ENCODE measurements around the gene RPL19.

RPL19 gene

DNA sequence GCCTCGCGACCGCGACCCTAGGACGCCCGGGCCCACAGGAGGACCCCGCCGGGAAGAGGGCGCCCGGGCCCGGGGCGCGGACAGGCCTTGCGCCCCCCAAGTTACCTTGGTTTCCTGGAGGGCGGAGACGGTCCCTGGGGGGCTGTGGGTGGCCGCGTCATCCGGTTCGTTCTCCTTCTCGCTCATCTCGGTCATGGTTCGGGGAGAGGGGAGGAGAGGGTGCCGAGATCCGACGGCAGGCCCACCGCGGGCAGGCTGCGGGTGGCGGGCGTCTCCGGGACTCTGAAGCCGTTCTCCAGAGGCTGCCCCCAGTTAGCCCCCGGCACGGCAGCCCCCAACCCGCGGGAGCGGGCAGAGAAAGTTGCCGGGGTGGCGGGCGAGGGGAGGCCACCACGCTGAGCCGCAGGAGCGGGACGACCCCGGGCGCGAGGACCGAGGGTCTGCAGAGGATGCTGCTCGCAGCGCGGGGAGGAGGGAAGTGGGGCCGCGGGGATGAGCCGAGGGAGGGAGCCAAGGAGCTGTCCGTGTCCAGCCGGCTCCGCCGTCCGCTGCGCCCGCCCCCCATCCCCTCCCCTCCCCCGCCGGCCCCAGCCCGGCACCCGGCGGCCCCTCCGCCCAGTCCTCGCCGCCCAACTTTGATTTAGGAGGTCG is 25.4 kb downstream of the RPL19 start, which contains the start of gene STAC2:
TSS of gene STAC2 (minus strand) at position 638 of the 651 bp plus-strand sequence. CDS start at position 195, 443 bp downstream.
- peak in 1 of 3 experiments; percentile 41 for DNase-seq

DNA sequence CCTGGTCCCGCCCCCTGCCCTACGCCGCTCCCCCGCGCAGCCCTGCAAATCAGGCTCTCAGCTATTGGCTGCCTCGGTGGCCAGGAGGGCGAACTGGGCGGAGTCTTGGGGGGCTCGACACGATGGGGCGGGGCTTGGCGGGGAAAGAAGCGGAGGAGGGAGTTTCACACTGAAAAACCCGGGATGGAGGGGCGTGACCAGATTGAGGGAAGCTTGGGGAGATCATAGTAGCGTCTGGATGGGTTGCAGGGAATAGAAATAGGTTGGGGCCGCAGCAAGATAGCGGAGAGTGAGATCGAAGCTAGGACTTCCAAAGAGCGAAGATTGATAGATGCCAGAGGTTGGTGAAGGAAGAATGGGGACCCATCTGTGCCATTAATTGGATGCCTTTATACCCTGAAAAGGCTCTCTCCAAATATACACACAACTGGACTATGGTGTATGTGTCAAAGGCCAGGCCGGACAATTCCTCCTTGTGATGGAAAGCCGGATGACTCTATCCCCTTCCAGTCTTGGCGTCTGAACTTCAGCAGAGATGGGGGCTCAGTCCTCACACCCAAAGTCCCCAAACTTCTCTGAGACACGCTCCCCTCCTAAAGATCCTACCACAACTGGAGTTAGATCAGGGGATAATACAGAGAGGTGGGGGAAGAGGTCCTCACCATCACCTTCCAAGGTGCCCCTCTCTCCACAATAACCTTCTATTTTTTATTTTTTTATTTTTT is 26.0 kb downstream of the RPL19 start:
- peak; percentile 53 to 80 (median 64) for DNase-seq

GRCh38 chr17:39227364-39227919 is 27.4 kb downstream of the RPL19 start:
- DNase-seq: no peak

DNA sequence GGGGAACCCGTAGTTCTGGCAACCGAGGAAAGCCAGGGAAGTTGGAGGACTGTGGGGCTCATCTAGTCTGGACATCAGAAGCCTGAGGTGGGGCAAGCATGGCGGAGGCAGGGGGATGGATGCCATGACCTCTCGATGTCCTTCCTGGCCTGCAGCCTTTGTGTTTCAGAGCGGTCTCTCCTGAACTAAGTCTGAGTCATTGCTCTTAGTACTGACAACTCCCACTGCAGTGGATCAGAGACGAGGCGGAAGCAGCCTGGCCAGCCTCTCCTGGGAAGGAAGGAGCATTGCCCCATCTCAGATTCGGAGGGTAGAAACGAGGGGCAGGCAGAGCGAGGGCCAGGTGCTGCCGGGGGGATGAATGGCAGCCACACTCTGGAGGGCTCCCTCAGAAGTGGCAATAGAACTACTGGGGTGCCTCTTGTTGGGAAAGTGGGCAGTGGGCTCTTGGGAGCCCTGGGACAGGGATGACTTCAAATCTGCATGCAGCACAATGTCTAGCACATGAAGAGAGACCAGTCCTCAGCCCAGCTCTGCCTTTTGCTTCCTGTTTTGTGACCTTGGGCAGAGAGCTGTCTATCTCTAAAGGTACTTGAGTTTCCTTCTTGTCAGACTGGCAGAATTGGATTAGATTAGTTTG is 29.3 kb downstream of the RPL19 start:
- no peak for DNase-seq

DNA sequence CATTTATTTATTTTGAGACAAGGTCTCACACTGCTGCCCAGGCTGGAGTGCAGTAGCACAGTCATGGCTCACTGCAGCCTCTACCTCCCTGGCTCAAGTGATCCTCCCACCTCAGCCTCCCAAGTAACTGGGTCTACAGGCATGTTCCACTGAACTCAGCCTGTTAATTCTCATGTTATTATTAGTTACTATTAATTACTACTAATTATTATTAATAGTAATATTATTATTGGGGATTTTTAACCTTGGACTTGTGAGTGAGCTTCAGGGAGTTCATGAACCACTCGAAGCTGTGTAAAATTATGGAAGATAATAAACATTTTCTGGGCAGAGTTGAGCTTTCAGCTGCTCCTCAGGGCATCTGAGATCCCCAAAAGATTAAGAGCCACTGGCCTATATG is 30.3 kb downstream of the RPL19 start:
- DNase-seq: no peak

- DNase-seq: no peak
Observed at GRCh38 chr17:39231091-39231561, 31.0 kb downstream of the RPL19 start.

- peak in 2 of 3 experiments; percentile 44 to 54 for DNase-seq
Observed at GRCh38 chr17:39231591-39232551, 31.8 kb downstream of the RPL19 start.

- peak; percentile 17 to 68 (median 36) for DNase-seq
Observed at GRCh38 chr17:39235555-39236449, 35.7 kb downstream of the RPL19 start.

DNA sequence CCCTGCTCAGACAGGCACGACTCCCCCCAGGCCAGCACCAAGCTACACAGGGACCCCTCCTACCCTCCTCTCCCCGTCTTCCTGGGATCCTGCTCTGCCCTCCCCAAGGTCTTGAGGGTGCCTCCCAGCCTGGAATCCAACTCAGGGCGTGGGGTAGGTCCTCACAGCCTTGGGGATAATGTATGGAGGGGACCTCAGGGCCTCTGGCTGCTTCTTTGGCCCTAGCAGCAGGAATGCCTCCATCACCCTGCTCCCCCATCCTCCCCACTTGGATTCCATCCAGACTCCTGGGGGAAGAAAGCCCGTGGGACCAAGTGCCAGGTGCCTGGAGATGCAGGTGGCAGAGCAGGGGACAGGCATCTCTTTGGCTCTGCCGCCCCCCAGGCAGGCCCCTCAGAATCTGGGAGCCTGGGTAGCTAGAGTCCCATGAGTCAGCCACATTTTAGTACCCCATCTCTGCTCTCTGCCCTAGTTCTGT is 36.4 kb downstream of the RPL19 start:
- peak in 2 of 3 experiments; percentile 72 to 84 for DNase-seq

- DNase-seq: peak in 2 of 3 experiments; percentile 77 to 92
Observed at GRCh38 chr17:39236981-39237441, 36.9 kb downstream of the RPL19 start.

DNA sequence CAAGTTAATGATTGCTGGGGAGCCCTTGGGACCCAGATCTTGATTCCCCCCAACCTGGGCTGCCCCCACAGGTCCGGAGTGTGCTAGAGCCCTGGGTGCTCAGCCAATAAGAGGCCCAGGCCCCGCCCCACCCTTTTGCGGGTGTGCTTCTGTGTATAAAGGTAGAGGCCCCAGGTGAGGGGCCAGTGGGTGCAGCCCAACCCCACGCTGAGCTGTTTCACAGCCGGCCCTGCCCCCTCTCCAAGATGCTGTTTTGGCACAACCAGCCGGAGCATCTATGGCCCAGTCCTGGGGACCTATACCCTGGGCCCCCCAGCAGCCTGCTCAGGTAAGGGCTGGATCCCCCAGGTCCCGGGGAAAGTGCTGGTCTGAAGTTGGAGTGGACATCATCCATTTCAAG is 37.5 kb downstream of the RPL19 start:
- DNase-seq: no peak

DNA sequence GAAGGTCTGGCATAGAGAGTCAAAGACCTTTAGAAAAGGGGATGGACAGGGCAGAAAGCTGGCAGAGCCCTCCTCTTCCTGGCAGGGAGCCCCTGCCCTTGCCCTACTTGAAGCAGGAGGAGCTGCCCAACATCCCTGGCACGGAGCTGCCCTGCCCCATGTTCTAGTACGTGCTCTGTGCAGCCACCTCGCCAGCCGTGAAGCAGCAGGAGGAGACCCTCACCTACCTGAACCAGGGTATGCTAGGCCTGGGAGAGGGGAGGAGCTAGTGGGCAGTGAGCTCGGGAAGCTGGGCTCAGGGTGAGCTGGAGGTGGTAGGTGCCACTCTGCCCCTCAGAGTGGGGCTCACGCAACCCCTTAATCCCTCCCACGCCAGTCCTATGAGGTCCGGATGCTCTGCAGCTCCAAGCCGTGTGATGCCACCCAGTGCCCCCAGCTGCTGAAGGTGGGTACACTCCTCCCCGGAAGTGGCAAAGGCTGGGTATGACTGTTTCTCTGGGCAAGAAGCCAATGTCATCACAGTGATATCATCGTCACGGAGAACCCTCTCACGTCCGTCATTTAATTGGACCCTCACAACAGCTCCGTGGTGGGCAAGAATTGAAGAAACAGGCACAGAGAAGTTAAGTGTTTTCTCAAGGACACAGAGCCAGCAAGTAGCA is 38.4 kb downstream of the RPL19 start:
- DNase-seq: peak in 2 of 3 experiments; percentile 53 to 77

GRCh38 chr17:39239640-39240314 is 39.7 kb downstream of the RPL19 start:
- peak; percentile 36 to 69 (median 36) for DNase-seq

GRCh38 chr17:39240631-39241030 is 40.5 kb downstream of the RPL19 start:
- no peak for DNase-seq

DNA sequence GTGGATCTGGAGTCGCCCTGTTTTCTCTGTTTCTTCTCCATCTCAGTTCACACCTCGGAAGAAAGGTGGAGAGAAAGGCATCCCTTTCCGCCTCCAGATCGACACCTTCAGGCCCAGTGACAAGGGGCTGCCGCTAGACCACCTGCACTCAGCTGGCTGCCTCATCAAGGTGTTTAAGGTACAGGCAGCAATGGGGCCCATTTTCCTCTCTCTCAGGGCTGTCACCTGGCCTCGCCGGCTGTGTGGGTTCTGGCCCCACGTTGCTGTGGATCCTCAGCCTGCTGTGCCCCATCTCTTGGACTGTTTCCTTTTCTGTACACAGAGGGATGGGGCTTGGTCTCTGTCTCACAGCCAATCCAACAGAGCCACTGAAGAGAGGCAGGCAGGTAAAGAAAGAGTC is 43.1 kb downstream of the RPL19 start:
- DNase-seq: no peak

- DNase-seq: no peak
Observed at GRCh38 chr17:39244016-39244599, 44.0 kb downstream of the RPL19 start.

GRCh38 chr17:39244600-39245570 is 44.8 kb downstream of the RPL19 start:
- peak; percentile 65 to 88 (median 85) for DNase-seq

- DNase-seq: no peak
Observed at GRCh38 chr17:39246274-39246673, 46.2 kb downstream of the RPL19 start.

All from NCI-H1417 (cell line).